ENCODE data around the gene PAH. TPM values are rescaled to one million over a fixed set of nuclear protein-coding genes. Genes with fewer than 3 reads are reported as not detected.

The PAH gene
- total and polyA plus RNA-seq, 3 donors from 2014 or later = 9.3 to 23.2 (median 18.4) TPM

DNA sequence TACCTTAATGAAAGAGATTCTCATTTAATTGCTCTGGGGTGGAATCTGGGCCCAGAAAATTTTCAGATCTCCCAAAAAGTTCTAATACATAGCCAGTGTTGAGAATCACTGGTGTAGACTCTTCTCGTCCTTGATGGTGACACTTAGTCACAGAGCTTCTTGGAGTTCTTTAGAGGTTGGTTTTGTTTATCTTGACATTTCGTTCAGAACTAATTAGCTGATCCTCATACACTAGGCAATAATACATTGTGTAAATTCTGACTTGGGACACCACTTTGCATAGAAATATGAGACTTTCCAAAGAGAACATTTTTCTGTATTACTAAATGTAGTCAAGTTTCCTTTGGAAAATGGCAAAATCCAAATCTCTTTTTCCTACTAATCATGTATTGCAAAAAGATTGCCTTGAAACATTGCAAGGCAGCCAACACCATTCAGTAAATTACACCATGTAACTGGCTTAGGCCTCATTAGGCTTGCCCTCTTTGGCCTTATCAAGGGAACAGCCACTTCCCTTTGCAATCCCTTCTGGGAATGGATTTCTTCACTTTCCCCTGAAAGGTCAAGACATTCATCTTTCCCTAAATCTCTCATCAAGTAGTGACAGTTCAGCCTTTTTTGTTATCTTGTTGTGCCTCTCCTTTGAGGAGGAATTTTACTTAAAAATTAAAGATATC lies 102.2 kb downstream of the PAH start:
- H3K27ac ChIP-seq = peak overlapping the region in 1 of 2 donors; percentile 3
- no peaks in the 10 kb centered on the region for H3K36me3 ChIP-seq (ENCODE audit: low read depth, missing control alignments)
- H3K4me3 ChIP-seq = no peak overlapping the region
- H3K4me1 ChIP-seq = peaks cover 4% of the 10 kb centered on the region
- no peaks in the 10 kb centered on the region for H3K27me3 ChIP-seq
- intact Hi-C loops (cut with DNase I; ENCODE audit: low total_unique reads) = no loop called here
- peak; percentile 46 for DNase-seq
- 50 to 53% methylated on average over 2 of the region's 2 CpGs for WGBS, 2 donors
- TF ChIP-seq, protein P1, sequence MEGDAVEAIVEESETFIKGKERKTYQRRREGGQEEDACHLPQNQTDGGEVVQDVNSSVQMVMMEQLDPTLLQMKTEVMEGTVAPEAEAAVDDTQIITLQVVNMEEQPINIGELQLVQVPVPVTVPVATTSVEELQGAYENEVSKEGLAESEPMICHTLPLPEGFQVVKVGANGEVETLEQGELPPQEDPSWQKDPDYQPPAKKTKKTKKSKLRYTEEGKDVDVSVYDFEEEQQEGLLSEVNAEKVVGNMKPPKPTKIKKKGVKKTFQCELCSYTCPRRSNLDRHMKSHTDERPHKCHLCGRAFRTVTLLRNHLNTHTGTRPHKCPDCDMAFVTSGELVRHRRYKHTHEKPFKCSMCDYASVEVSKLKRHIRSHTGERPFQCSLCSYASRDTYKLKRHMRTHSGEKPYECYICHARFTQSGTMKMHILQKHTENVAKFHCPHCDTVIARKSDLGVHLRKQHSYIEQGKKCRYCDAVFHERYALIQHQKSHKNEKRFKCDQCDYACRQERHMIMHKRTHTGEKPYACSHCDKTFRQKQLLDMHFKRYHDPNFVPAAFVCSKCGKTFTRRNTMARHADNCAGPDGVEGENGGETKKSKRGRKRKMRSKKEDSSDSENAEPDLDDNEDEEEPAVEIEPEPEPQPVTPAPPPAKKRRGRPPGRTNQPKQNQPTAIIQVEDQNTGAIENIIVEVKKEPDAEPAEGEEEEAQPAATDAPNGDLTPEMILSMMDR (IDR thresholded peaks at IDR 0.05) = no peak
- no peak for TF ChIP-seq POLR2A (IDR thresholded peaks at IDR 0.05)
- no peaks in the 10 kb centered on the region for H3K9me3 ChIP-seq

DNA sequence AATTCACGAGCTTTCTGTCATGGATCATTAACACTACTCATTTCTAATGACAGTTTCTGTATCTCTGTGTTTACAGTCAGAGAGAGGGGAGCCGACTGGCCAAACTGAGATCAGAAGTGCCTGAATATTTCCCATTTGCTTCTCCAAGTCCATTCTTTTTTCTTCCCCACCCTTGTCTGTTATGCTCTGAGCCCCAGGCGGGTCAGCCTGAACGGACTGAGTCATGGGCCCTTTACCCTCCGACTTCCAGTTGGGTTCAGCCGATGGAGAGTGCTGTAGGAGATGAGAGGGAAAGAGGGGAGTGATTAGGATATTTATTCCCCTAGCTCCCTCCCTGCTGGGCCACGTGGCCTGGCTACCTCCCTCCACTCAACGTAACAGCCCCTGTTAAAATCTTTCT lies 104.7 kb downstream of the PAH start:
- no peak for TF ChIP-seq POLR2A (IDR thresholded peaks at IDR 0.05)
- TF ChIP-seq, protein P1 (IDR thresholded peaks at IDR 0.05) = no peak
- Histone ChIP-seq H3K9me3 (no peaks in the 10 kb centered on the region), H3K27ac (peak overlapping the region in 1 of 2 donors; percentile 33), H3K4me3 (no peak overlapping the region), H3K4me1 (peaks cover 4% of the 10 kb centered on the region), H3K36me3 (ENCODE audit: low read depth, missing control alignments) (no peaks in the 10 kb centered on the region), H3K27me3 (no peaks in the 10 kb centered on the region)
- no peak for DNase-seq
- intact Hi-C loops (cut with DNase I; ENCODE audit: low total_unique reads) = no loop called here
- 50 to 63% methylated on average over 8 of the region's 8 CpGs for WGBS, 2 donors

DNA sequence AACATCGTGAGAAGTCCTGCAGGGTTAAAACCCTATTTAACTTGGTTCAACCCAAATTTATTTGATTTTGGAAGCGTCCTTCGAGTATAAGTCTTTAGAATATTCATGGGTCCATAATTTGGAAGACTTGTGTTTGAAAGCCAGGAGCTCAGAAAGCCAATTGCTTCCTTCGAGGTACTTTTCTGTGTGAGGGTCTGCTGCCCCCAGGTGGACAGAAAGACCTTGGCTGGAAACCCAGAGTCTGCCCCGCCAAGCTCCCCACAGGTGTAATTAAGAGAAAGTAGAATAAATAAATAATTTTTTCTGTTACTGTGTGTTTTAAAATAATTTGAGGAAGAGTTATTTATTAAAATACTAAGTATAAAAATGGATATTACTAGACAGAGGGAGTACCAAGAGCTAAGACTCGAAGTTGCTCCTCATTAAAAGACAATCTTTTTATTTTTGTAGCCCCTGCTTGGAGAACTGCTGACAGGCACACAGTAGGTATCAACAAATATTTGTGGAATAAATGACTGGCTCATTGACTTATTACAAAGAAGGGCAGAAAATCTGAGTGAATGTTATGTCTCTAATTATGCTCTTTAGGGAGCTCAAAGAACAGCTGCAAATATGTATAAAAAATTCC lies 105.8 kb downstream of the PAH start:
- peak; percentile 58 for DNase-seq
- intact Hi-C loops (cut with DNase I; ENCODE audit: low total_unique reads) = no loop called here
- Histone ChIP-seq H3K9me3 (no peaks in the 10 kb centered on the region), H3K4me3 (no peak overlapping the region), H3K4me1 (no peaks in the 10 kb centered on the region), H3K27me3 (no peaks in the 10 kb centered on the region), H3K36me3 (ENCODE audit: low read depth, missing control alignments) (no peaks in the 10 kb centered on the region), H3K27ac (no peak overlapping the region)
- 31 to 35% methylated on average over 6 of the region's 6 CpGs for WGBS, 2 donors
- TF ChIP-seq POLR2A (IDR thresholded peaks at IDR 0.05) = no peak
- TF ChIP-seq, protein P1 (IDR thresholded peaks at IDR 0.05) = peak in 2 of 3 experiments; percentile 29 to 48

DNA sequence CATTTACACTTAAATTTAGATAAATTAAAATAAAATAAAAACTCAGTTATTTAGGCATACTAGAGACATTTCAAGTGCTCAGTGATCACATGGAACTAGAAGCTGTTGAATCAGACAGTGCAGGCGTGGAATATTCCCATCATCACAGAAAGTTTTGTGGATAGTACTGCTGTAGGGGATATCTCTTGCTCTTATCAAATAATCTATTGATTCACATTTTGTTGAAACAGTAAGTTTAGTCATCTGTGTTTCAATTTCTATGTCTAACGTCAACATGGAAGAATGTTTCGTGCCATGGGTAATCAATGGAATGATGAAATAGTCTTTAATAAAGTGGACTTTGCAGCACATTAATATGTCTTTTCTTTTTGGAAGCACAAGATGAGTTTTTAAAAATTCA lies 108.6 kb downstream of the PAH start:
- intact Hi-C loops (cut with DNase I; ENCODE audit: low total_unique reads) = no loop called here
- Histone ChIP-seq H3K27me3 (no peaks in the 10 kb centered on the region), H3K9me3 (no peaks in the 10 kb centered on the region), H3K36me3 (ENCODE audit: low read depth, missing control alignments) (no peaks in the 10 kb centered on the region), H3K27ac (no peak overlapping the region), H3K4me1 (no peaks in the 10 kb centered on the region), H3K4me3 (no peak overlapping the region)
- TF ChIP-seq, protein P1 (IDR thresholded peaks at IDR 0.05) = no peak
- TF ChIP-seq POLR2A (IDR thresholded peaks at IDR 0.05) = no peak
- no peak for DNase-seq
- WGBS, 2 donors = 90 to 94% methylated on average over 3 of the region's 3 CpGs
